ENCODE data around the gene QSOX1.

QSOX1 gene

DNA sequence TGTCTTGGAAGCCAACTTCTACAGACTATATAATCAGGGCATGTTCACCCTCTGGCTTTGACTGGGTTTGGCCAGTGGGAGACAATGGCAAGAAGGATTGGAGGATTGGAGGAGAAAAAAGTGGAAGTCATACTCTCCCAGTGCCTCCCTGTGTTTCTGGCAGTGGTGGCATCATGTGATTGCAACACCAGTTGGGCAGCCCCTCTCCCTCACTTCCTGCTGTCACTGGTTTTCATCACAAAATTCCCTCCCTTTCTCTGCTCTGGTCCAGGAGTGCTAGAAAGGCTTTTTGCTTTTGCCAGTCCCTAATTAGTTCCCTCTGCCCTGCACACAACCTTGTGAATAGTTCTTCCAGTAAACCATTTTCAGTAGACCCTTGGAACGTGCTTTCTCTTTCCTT is 3.7 kb upstream of the QSOX1 start:
- DNase-seq: peak; percentile 26

- DNase-seq: no peak
Observed at GRCh38 chr1:180151508-180151907, 3.2 kb upstream of the QSOX1 start.

GRCh38 chr1:180152588-180152987 is 2.1 kb upstream of the QSOX1 start:
- peak; percentile 21 for DNase-seq

DNA sequence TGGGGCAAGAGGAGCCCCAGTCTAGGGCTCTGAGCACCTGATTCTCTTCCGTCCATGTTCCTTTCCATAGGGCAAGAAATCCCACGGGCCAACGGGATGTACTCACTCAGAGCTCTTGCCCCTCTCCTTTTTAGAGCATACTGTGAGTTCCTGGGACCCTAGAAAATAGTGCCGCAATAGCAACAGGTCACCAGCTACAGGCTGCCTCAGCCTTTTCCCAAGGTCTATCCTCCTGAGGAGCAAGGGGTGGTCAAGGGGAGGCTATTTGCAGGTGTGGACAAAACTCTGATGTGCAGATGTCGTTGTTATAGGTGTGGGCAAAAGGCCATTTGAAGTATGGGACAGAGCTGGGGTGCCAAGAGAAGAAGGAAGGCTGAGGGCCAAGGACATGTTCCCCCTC is 1.6 kb upstream of the QSOX1 start:
- peak; percentile 42 for DNase-seq

DNA sequence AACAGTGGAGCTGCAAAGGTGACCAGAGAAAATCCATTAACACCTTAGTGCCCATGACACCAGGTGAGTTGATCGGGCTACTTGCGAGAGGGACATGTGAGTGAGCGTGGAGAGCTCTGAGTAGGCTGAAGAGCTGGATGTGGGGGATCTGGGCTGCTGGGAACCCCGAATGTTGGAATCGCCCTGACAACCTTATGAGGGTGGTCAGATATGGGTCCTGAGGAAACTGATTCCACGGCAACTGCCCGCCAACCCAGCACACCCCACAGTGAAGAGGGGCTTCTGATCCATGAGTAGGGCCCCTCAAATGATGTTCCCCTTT is 705 bp upstream of the QSOX1 start:
- no peak for DNase-seq

DNA sequence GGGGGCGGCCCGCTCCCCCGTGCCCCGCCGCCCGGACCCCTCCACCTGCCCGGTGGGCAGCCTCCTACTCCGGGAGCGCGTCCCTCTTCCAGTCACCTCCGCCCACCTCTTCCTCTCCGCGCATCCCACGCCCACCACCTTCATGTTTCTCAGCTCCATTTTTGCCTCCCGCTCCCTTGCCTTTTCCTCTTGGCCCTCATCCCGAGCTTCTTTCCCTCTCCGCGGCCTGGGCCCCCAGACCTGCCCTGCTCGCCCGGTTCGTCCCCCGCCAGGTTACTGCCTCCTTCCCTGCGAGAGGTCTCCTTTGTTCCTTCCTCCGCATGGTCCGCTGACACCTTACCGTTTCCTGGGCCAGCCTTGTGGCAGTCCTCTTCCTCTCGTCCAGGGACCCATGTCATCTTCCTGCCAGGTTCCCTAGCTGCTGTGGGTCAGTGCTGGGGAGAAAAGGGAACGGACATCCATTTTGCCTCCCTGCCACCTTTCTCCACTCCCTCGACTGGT is 563 bp downstream of the QSOX1 start:
- peak; percentile 75 for DNase-seq

DNA sequence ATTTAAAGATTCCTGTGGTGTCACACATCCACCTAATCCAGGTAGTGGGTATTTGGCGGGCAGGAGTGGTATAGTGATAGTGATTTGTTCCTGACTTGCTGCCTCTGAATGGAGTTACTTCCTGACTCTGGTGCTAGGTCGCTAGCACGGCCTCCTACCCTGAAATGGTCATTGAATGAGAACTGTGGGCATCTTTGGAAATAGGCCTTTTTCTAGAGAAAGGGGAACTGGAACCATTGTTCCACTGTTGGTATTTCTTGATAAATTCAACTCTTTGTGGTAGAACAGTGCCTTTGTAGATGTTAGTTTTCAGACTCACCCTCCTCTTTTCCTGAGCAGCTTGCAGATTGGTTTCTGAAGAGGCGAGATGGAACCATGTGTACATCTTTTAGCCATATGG is 1.5 kb downstream of the QSOX1 start:
- peak; percentile 37 for DNase-seq

DNA sequence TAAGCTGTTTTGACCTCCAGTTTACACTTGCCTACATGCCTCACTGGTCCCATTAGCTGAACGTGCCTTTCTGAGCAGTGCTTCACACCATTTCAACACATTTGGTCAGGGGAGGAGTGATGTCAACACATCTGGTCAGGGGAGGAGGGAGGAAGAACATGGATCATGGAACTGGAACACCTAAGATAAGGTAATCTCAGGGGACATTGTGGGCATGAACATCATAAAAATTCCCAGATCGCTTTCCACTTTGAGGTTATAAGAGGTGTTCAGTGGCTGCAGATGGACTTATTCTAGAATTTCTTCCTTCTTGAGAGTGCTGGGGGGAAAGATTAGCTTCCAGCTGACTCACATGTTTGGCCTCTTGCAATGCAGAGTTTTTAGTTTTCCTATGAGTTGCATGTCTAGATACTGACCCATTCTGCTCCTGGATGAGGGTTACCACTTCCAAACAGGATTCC is 2.0 kb downstream of the QSOX1 start:
- DNase-seq: peak; percentile 45

- DNase-seq: peak; percentile 49
Observed at GRCh38 chr1:180157108-180157507, 2.4 kb downstream of the QSOX1 start.

- DNase-seq: no peak
Observed at GRCh38 chr1:180157576-180158057, 2.9 kb downstream of the QSOX1 start.

DNA sequence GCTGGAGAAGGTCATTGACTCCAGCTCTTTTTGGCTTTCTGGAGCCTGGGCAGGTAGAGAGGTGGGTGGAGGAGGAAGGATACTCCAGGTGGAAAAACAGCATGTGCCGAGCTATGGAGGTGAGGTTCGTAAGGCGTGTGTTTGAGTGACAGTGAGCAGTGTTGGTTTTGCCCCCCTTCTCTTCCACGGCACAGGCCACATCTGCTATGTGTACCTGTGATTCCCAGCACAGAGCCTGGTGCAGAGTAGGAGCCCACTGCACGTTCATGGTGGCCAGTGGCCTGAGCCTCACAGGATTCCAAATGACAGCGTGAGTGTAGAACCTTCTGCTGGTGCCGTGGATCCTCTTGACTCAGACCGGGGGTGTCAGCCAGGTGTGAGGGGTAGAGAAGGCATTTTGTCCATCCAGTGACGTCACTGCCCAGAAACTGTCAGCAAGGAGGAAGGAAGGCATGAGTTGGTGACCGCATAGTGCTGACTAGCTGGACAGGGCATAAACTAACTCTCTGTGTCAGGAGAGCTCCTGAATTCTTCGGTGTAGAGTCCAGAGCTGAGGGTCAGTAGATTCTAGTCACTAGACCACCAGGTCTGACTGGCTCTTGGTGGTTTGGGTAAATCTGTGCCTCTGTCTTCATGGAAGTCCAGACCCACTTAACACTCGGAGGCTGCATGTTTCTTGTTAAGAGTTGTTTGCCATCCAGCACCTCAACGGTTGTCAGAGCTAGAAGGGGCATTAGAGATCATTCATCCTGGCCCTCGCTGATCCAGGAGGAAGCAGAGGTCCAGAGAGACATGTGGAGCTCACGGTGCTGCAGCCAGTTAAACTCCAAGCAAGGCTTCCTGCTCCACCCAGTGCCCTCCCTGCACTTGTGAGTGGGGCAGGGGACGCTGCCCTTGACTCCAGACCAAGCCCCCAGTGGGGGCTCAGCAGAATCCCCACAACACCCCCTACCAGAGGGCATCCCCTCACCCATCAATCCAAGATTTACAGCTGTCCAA is 3.8 kb downstream of the QSOX1 start:
- peak; percentile 48 for DNase-seq

- no peak for DNase-seq
Observed at GRCh38 chr1:180160357-180160756, 5.7 kb downstream of the QSOX1 start.

DNA sequence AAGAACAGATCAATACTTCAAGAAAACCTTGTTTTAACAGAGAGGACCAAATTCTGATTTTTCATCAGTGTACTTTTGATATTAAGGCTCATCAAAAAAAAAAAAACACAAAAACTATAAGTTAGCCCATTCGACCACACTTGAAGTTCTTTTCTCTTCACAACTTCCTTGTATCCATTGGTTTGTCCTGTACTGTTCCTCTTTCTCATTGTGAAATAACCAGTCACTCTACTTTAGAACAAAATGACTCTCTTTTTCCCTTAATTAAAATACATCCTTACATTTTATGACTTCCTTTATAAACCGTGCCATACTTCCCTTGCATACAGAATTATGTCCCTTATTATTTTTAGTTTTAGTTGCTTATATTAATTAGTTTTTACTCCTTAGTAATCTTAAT is 8.4 kb downstream of the QSOX1 start:
- DNase-seq: no peak

GRCh38 chr1:180165096-180165495 is 10.4 kb downstream of the QSOX1 start:
- DNase-seq: no peak

- no peak for DNase-seq
Observed at GRCh38 chr1:180165509-180166435, 11.1 kb downstream of the QSOX1 start.

DNA sequence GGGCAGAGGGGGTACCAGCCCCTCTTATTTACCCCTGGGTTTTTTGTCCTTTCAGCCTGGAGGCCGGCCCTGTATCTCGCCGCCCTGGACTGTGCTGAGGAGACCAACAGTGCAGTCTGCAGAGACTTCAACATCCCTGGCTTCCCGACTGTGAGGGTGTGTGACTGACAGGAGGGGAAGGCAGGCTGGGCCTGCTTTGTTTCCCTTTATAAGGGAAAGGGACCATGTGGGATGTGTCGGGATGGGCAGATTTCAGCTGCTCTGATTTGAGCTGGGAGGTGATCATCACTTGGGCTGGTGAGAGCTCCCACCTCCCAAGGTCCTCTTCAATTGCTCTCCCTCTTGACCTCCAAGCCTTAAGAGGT is 11.7 kb downstream of the QSOX1 start:
- DNase-seq: no peak

GRCh38 chr1:180167021-180167701 is 12.5 kb downstream of the QSOX1 start:
- no peak for DNase-seq

DNA sequence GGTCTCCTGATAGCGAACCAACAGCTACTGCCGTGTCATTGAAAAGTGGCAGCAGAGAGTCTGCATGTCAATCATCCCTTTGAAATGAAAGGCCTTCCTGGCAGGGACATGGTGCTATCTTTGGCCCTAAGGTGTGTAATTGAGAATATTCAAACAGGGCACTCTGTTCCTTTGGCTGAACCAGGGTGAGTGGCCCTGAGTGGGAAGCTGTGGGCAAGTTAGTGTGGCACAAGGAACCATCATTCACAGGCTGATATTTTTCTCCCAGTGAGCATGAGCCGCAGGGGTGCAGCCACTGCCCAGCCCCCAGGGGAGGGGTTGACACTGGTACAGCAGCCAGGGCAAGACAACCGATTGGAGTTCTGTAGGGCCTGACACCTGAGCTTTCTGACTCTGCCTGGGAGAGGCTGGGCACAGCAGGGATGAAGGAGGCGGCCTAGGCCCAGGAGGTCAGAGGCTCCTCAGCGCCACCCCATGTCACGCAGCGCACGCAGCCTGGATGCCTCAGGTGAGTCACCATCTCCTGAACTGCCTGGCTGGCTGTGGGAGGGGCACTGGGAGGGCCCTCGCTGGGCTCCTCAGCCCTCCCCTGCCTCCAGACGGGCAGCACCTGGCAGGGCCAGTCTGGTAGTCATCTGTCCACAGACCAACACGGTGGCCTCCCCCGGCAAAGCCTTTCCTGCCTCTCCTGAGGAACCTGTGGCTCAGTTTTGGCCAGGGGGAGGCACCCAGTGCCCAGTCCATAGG is 13.2 kb downstream of the QSOX1 start:
- no peak for DNase-seq

DNA sequence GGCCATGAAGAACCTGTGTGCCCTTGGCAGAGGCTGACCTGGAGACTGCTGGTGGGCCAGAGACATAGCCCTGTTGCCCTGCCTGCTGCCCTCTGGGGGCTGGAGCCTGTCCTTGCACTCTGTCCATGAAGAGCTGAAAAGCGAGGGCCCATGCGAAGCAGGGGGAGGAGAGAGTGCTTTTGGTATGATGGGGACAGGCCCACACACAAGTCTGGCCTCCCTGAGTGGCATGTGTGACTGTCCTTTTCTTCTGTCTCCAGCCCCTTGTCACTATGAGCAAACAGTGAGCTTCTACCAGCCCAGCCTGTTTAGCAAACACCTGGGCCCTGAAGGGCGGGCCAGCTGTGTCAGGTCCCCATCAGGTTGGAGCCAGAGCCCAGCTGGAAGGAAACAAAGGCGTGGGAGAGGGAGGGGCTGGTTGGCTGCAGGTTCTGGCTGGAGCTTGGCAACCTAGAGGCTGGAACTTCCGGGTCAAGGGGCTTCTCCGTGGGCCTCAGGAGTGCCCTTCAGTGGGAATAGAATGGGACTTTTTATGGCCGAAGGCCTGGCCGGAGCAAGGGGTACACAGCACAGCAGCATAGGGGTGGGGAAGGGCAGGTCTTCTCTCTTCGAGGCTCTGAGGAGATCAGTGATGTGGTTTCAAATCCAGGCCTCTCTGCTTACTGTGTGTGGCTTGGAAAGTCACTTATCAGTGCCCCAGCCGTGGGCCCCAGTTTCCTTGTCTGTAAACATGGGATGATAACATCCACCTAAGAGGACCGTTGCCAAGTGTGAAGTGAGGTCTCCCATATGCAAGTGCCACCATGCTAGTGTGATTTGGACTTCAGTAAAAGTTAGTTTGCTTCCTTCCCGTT is 14.3 kb downstream of the QSOX1 start:
- DNase-seq: no peak

GRCh38 chr1:180169640-180170195 is 15.0 kb downstream of the QSOX1 start:
- no peak for DNase-seq
